Body of pancreas (tissue), 4 donors: ENCODE results near the gene WRAP73. TPM values are rescaled to one million over a fixed set of nuclear protein-coding genes. Genes with fewer than 3 reads are reported as not detected.

Experiments used
- ATAC-seq: fragments of 150-250 bp; one replicate; pipeline ENCODE4 v1.9.1; 2016
- DNase-seq, 4 donors: peaks; one replicate each; pipeline ENCODE4 v3.0.0-alpha.2; 2019
- H3K27ac ChIP-seq, 4 donors: fragments of 200-600 bp; sonication (generic); 1 replicate in 3 of 4; 2 replicates in 1 of 4; pipeline versions ENCODE4 v1.5.1 to v1.6.1; 2016 to 2019; ENCODE audit warnings: mild to moderate bottlenecking in 1 of 4, mixed read lengths in 1 of 4, moderate library complexity in 1 of 4
- H3K27me3 ChIP-seq, 2 donors: fragments of 200-600 bp; sonication (generic); one replicate each; pipeline ENCODE4 v1.6.0; 2016; ENCODE audit warnings: mild to moderate bottlenecking in 1 of 2
- H3K36me3 ChIP-seq, 2 donors: fragments of 200-600 bp; sonication (generic); replicated peaks in 1 of 2; 2 replicates each; pipeline ENCODE4 v1.5.1; 2016; ENCODE audit warnings: low read depth in 2 of 2; ENCODE audit not compliant: insufficient read depth in 1 of 2
- H3K4me1 ChIP-seq: fragments of 200-600 bp; sonication (generic); one replicate; pipeline ENCODE4 v1.6.0; 2016
- H3K4me3 ChIP-seq, 2 donors: fragments of 200-600 bp; sonication (generic); 1 replicate in 1 of 2; 2 replicates in 1 of 2; pipeline ENCODE4 v1.5.1; 2016 to 2019
- H3K9me3 ChIP-seq, 3 donors: fragments of 200-600 bp; sonication (generic); 1 replicate in 2 of 3; 2 replicates in 1 of 3; pipeline ENCODE4 v1.5.1; 2016
- CTCF ChIP-seq, 7 experiments: fragments of 450-650 bp in 4 of 7; fragments of 200-600 bp in 3 of 7; sonication (generic) in 3 of 7; IDR thresholded peaks; one replicate each; pipeline ENCODE4 v1.5.1; 2016 to 2019; ENCODE audit warnings: antibody characterized with exemption in 7 of 7
- POLR2A ChIP-seq, 3 donors: fragments of 450-650 bp; IDR thresholded peaks; one replicate each; pipeline ENCODE4 v1.6.1; 2016; ENCODE audit warnings: antibody characterized with exemption in 3 of 3, mild to moderate bottlenecking in 2 of 3
- WGBS, 2 donors: methylation state at CpG; one replicate each; pipeline ENCODE4 v1.1.5; 2017; 5-methylcytosine and 5-hydroxymethylcytosine counted together
- intact Hi-C: fragments of 100-400 bp; cut with DNase I; formaldehyde crosslinking; loops from one replicate; pipeline ENCODE4 v1.15.1; 2023
- total RNA-seq, 2 donors: library from RNA; depleted of rRNA; stranded (reverse); fragments of >200 nt; gene quantifications; one replicate each; pipeline ENCODE4 v1.1.0, GENCODE V29; 2016

Gene WRAP73
- total RNA-seq, 2 donors from 2014 or later, result 7.8 to 35.6 TPM

DNA sequence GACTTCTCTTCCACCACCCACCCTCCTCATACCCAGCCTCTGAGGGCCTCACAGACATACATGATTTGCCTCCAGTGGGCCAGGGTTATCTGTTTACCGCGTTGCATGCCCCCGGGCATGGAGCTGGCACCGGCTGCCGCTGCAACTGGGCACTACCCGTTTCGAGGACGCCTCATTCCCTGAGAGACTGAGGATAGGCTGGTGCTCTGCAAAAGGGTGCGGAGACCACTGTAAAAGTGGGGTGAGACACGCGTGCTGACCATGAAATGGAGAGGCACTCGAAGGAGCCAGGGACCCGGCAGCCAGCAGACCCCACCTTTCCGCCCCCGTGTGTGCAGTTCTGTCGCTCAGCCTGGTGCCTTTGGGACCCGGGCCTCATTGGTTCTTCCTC, 23.1 kb upstream of the WRAP73 start:
- WGBS, 2 donors, result 81 to 91% methylated on average over 15 to 17 of the region's 17 CpGs
- peak in 1 of 4 donors; percentile 8 for DNase-seq

DNA sequence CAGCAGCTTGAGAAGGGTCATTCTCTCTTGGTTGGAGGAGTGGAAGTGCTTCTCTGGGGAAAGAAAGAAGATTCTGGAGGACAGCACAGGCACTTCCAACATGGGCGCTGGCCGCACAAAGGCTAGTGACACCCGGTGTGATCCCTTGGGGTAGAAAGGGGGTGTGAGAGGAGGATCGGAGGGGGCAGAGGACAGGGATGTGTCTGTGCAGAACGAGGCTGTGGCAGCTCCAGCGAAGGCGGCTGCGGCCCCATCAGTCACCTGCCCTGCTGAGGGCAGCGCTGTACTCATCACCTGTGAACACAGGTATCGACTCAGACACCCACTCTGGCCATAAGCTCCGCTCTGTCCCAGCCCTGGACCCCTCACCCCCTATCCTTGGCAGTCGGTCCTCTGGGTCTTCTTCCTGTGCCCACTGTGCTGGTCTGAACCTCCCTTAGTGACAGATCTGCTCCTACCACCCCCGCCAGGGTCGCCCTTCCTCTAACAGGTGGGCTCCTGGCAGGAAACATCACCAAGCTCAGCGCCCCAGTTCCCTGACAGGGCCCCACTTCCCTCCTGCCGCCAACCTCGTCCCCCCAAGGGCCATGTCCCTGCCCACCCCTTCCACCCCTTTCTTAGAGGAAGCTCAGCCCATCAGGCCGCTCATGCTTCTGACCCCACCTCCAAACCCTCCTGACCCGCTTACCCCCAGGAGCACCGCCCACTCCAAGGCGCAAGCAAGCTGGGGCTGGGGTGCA, 22.5 kb upstream of the WRAP73 start:
- ATAC-seq, result no peak
- TF ChIP-seq POLR2A (IDR thresholded peaks at IDR 0.05) (no peak), CTCF (IDR thresholded peaks at IDR 0.05) (no peak)
- intact Hi-C loops, result no loop called here
- no peaks in the 10 kb centered on the region for H3K27me3 ChIP-seq
- H3K9me3 ChIP-seq, result no peaks in the 10 kb centered on the region
- 77 to 87% methylated on average over 18 to 21 of the region's 21 CpGs for WGBS, 2 donors
- no peak overlapping the region for H3K27ac ChIP-seq
- H3K4me3 ChIP-seq, result no peak overlapping the region
- H3K36me3 ChIP-seq, result no peaks in the 10 kb centered on the region
- H3K4me1 ChIP-seq, result peaks cover 37% of the 10 kb centered on the region
- DNase-seq, result peak in 1 of 4 donors; percentile 8

More for the DNA sequence above, 23.1 kb upstream of the WRAP73 start:
- intact Hi-C loops, result no loop called here
- no peaks in the 10 kb centered on the region for H3K27me3 ChIP-seq
- peaks cover 37% of the 10 kb centered on the region for H3K4me1 ChIP-seq
- TF ChIP-seq POLR2A (IDR thresholded peaks at IDR 0.05) (no peak), CTCF (IDR thresholded peaks at IDR 0.05) (no peak)
- no peak overlapping the region for H3K27ac ChIP-seq
- no peak overlapping the region for H3K4me3 ChIP-seq
- no peaks in the 10 kb centered on the region for H3K36me3 ChIP-seq
- H3K9me3 ChIP-seq, result no peaks in the 10 kb centered on the region
- no peak for ATAC-seq

GRCh38 chr1:3671371-3672180, 21.7 kb upstream of the WRAP73 start:
- H3K27ac ChIP-seq, result no peak overlapping the region
- no peak for TF ChIP-seq CTCF (IDR thresholded peaks at IDR 0.05)
- TF ChIP-seq POLR2A (IDR thresholded peaks at IDR 0.05), result no peak
- intact Hi-C loops, result no loop called here
- H3K36me3 ChIP-seq, result no peaks in the 10 kb centered on the region
- no peaks in the 10 kb centered on the region for H3K27me3 ChIP-seq
- ATAC-seq, result no peak
- H3K9me3 ChIP-seq, result no peaks in the 10 kb centered on the region
- no peak overlapping the region for H3K4me3 ChIP-seq
- DNase-seq, result peak in 2 of 4 donors; percentile 29 to 37
- 46 to 51% methylated on average over 14 to 29 of the region's 29 CpGs for WGBS, 2 donors
- H3K4me1 ChIP-seq, result peaks cover 37% of the 10 kb centered on the region

- intact Hi-C loops, result no loop called here
- Histone ChIP-seq H3K4me1 (peaks cover 37% of the 10 kb centered on the region), H3K27ac (no peak overlapping the region), H3K27me3 (no peaks in the 10 kb centered on the region), H3K36me3 (no peaks in the 10 kb centered on the region), H3K9me3 (no peaks in the 10 kb centered on the region), H3K4me3 (no peak overlapping the region)
- no peak for ATAC-seq
- no peak for TF ChIP-seq CTCF (IDR thresholded peaks at IDR 0.05)
- TF ChIP-seq POLR2A (IDR thresholded peaks at IDR 0.05), result no peak
- peak in 1 of 4 donors; percentile 22 for DNase-seq
- WGBS, 2 donors, result 80% methylated on average over 15 of the region's 15 CpGs
Observed at GRCh38 chr1:3670823-3671265, 20.9 kb upstream of the WRAP73 start.
